WTC11 (cell line): ENCODE data around the gene TNS3. TPM values are rescaled to one million over a fixed set of nuclear protein-coding genes. Genes with fewer than 3 reads are reported as not detected.

ENCODE experiments used
- ATAC-seq: fragments of 200-7000 bp; cut with Tn5 transposase; 2 replicates; pipeline ENCODE4 v1.10.0; 2021; ENCODE audit warnings: mild to moderate bottlenecking, moderate library complexity
- CTCF ChIA-PET: fragments of 300-600 bp; sonication (Branson Sonifier 250); formaldehyde crosslinking; loops from one replicate; lab custom pipeline; 2021; ENCODE audit warnings: antibody characterized with exemption; lab: Charles Lee
- POLR2A ChIA-PET: fragments of 350-600 bp; sonication (Branson Sonifier 250); formaldehyde crosslinking; loops from one replicate; lab custom pipeline; 2021; ENCODE audit warnings: antibody characterized with exemption; lab: Charles Lee
- DNase-seq: peaks from one replicate; pipeline ENCODE4 v3.0.0; 2021; ENCODE audit warnings: low spot score
- H3K27ac Mint-ChIP-seq: 2 replicates; pipeline ENCODE4 v1.8.0; 2021; ENCODE audit warnings: mixed read lengths
- H3K27me3 Mint-ChIP-seq: 2 replicates; pipeline ENCODE4 v1.8.0; 2021; ENCODE audit warnings: low read depth, mild to moderate bottlenecking, moderate library complexity, mixed read lengths
- H3K36me3 Mint-ChIP-seq: 2 replicates; pipeline ENCODE4 v1.8.0; 2021; ENCODE audit warnings: mixed read lengths
- H3K4me1 Mint-ChIP-seq: 2 replicates; pipeline ENCODE4 v1.8.0; 2022; ENCODE audit warnings: mixed read lengths
- H3K4me3 Mint-ChIP-seq: 2 replicates; pipeline ENCODE4 v1.8.0; 2021; ENCODE audit warnings: mild to moderate bottlenecking, moderate library complexity, mixed read lengths
- H3K9me3 Mint-ChIP-seq: 2 replicates; pipeline ENCODE4 v1.8.0; 2021; ENCODE audit warnings: mixed read lengths
- AR ChIP-seq: fragments of 250-450 bp; sonication (Bioruptor Pico); IDR thresholded peaks from 2 replicates; pipeline ENCODE4 v1.9.0; 2021; ENCODE audit warnings: mild to moderate bottlenecking
- ATF2 ChIP-seq: sonication (generic); formaldehyde crosslinking; IDR thresholded peaks from 2 replicates; pipeline ENCODE4 v1.8.1; 2022; ENCODE audit warnings: low read depth, missing genetic modification reagents, borderline replicate concordance
- CREB1 ChIP-seq: sonication (generic); formaldehyde crosslinking; IDR thresholded peaks from 2 replicates; pipeline ENCODE4 v1.8.0; 2023; ENCODE audit warnings: mild to moderate bottlenecking, missing genetic modification reagents
- ELF4 ChIP-seq: sonication (generic); formaldehyde crosslinking; IDR thresholded peaks from 2 replicates; pipeline ENCODE4 v1.8.1; 2022; ENCODE audit warnings: low read depth, mild to moderate bottlenecking, moderate library complexity, missing genetic modification reagents
- ETV6 ChIP-seq: sonication (generic); formaldehyde crosslinking; IDR thresholded peaks from 2 replicates; pipeline ENCODE4 v1.8.1; 2022; ENCODE audit warnings: mild to moderate bottlenecking, missing genetic modification reagents
- FOXP1 ChIP-seq: sonication (generic); formaldehyde crosslinking; IDR thresholded peaks from 2 replicates; pipeline ENCODE4 v1.8.0; 2022; ENCODE audit warnings: missing genetic modification reagents, mild to moderate bottlenecking, moderate library complexity, borderline replicate concordance
- GRHL2 ChIP-seq: fragments of 250-450 bp; sonication (Bioruptor Pico); IDR thresholded peaks from 2 replicates; pipeline ENCODE4 v1.8.0; 2022; ENCODE audit warnings: mild to moderate bottlenecking, moderate library complexity; ENCODE audit not compliant: insufficient replicate concordance, severe bottlenecking
- HMGXB4 ChIP-seq: sonication (generic); formaldehyde crosslinking; IDR thresholded peaks from 2 replicates; pipeline ENCODE4 v1.8.1; 2023; ENCODE audit warnings: mild to moderate bottlenecking, moderate library complexity, missing genetic modification reagents
- IRF2 ChIP-seq: sonication (generic); formaldehyde crosslinking; IDR thresholded peaks from 2 replicates; pipeline ENCODE4 v1.8.0; 2022; ENCODE audit warnings: low read depth, missing genetic modification reagents, borderline replicate concordance
- NFE2L1 ChIP-seq: sonication (generic); formaldehyde crosslinking; IDR thresholded peaks from 2 replicates; pipeline ENCODE4 v1.8.1; 2023; ENCODE audit warnings: missing genetic modification reagents
- NFYB ChIP-seq: sonication (generic); formaldehyde crosslinking; conservative IDR thresholded peaks from 2 replicates; pipeline ENCODE4 v1.8.0; 2022; ENCODE audit warnings: low read depth, missing genetic modification reagents
- NR2C2 ChIP-seq: sonication (generic); formaldehyde crosslinking; IDR thresholded peaks from 2 replicates; pipeline ENCODE4 v1.8.0; 2022; ENCODE audit warnings: mild to moderate bottlenecking, missing genetic modification reagents
- SMAD4 ChIP-seq: sonication (generic); formaldehyde crosslinking; IDR thresholded peaks from 2 replicates; pipeline ENCODE4 v1.8.0; 2022; ENCODE audit warnings: mild to moderate bottlenecking, missing genetic modification reagents
- SP1 ChIP-seq: sonication (generic); formaldehyde crosslinking; conservative IDR thresholded peaks from 2 replicates; pipeline ENCODE4 v1.8.1; 2022; ENCODE audit warnings: missing genetic modification reagents
- TCF7 ChIP-seq: sonication (generic); formaldehyde crosslinking; IDR thresholded peaks from 2 replicates; pipeline ENCODE4 v1.8.0; 2022; ENCODE audit warnings: mild to moderate bottlenecking, low read depth, missing genetic modification reagents, moderate library complexity
- TEAD1 ChIP-seq: sonication (generic); formaldehyde crosslinking; IDR thresholded peaks from 2 replicates; pipeline ENCODE4 v1.8.0; 2022; ENCODE audit warnings: mild to moderate bottlenecking, missing genetic modification reagents
- TP53 ChIP-seq: sonication (generic); formaldehyde crosslinking; IDR thresholded peaks from 2 replicates; pipeline ENCODE4 v1.8.1; 2023; ENCODE audit warnings: mild to moderate bottlenecking, missing genetic modification reagents
- ZNF138 ChIP-seq: sonication (generic); formaldehyde crosslinking; conservative IDR thresholded peaks from 2 replicates; pipeline ENCODE4 v1.8.1; 2022; ENCODE audit warnings: mild to moderate bottlenecking, moderate library complexity, missing genetic modification reagents
- ZNF219 ChIP-seq: sonication (generic); formaldehyde crosslinking; IDR thresholded peaks from 2 replicates; pipeline ENCODE4 v1.8.0; 2023; ENCODE audit warnings: missing genetic modification reagents, mild to moderate bottlenecking, borderline replicate concordance
- ZNF232 ChIP-seq: sonication (generic); formaldehyde crosslinking; IDR thresholded peaks from 2 replicates; pipeline ENCODE4 v1.8.0; 2022; ENCODE audit warnings: mild to moderate bottlenecking, missing genetic modification reagents
- ZNF416 ChIP-seq: fragments of 250-450 bp; sonication (Bioruptor Pico); IDR thresholded peaks from 2 replicates; pipeline ENCODE4 v1.9.0; 2021; ENCODE audit warnings: mild to moderate bottlenecking, inconsistent platforms
- ZNF512 ChIP-seq: sonication (generic); formaldehyde crosslinking; IDR thresholded peaks from 2 replicates; pipeline ENCODE4 v1.8.1; 2022; ENCODE audit warnings: missing genetic modification reagents, borderline replicate concordance
- total RNA-seq: library from RNA; stranded (reverse); gene quantifications from 3 replicates; pipeline ENCODE4 v1.2.3, GENCODE V29; 2021
- TF ChIP-seq, protein P1 (sequence below): sonication (generic); formaldehyde crosslinking; IDR thresholded peaks from 2 replicates; pipeline ENCODE4 v1.8.1; 2022; ENCODE audit warnings: mild to moderate bottlenecking, moderate library complexity, missing genetic modification reagents
- TF ChIP-seq, protein P2 (sequence below): fragments of 250-450 bp; sonication (Bioruptor Pico); IDR thresholded peaks from 2 replicates; pipeline ENCODE4 v2.1.2; 2022; ENCODE audit warnings: mild to moderate bottlenecking, moderate library complexity

TNS3 gene
- total RNA-seq, 1 experiment from 2014 or later = 37.7 TPM

DNA sequence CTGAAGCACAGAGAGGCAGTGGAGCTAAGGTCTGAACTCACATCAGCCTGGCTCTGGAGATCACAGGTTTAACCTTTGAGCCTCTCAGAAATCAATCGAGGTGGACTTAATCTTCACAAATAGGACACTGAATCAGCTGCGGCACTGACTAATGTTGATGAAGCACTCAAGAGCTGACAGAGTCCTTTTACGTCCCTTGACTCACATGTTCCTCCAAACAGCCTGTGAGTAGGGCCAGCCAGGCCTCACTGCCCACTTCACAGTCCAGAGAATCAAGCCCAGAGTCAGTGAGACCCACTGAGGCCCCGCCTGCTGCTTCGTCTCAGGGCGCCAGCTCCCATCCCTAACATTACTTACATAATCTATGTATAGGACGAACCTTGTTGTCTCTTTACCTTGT is 63.1 kb downstream of the TNS3 start (continued):
- TF ChIP-seq ZNF138 (no peak), ZNF232 (CRISPR knock-in tag) (no peak), ZNF416 (CRISPR knock-in tag) (no peak), TP53 (no peak)

DNA sequence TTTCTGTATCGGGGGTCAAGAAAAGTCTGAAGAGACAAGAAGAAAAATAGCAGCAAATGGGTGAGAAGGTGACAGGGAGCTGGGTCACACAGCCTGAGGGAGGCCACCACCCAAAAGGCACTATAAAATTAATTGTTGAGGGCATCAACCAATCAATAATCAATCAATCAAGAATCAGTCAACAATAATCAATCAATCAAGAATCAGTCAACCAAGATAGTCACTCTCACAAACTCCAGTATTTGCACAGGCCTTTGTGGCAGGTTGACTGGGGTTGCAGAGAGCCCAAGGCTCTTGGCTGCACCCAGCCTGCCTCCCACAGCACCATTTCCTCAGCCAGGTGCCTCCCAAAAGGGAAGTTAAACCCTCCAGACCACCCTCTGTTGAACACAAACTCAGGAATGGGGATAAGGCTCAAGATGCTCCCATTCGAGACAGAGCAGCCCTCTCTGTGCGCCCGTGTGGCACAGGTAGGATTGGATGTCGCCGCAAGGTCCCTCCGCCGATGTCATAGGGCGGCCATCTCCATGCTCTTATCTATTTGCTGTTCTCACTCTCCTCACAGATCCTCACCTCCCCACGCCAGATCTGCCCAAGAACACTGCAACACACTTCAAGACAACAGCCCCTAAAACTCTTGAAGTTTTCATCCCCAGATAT is 64.0 kb downstream of the TNS3 start:
- H3K4me1 Mint-ChIP-seq = peaks cover 42% of the 10 kb centered on the region
- H3K36me3 Mint-ChIP-seq = peaks cover 2% of the 10 kb centered on the region
- CTCF ChIA-PET = no interaction called here
- TF ChIP-seq IRF2 (CRISPR knock-in tag) = no peak
- no peak for TF ChIP-seq FOXP1 (CRISPR knock-in tag)
- TF ChIP-seq, protein P1, sequence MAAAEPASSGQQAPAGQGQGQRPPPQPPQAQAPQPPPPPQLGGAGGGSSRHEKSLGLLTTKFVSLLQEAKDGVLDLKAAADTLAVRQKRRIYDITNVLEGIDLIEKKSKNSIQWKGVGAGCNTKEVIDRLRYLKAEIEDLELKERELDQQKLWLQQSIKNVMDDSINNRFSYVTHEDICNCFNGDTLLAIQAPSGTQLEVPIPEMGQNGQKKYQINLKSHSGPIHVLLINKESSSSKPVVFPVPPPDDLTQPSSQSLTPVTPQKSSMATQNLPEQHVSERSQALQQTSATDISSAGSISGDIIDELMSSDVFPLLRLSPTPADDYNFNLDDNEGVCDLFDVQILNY (CRISPR knock-in tag) = no peak
- TF ChIP-seq SMAD4 (CRISPR knock-in tag) = no peak
- TF ChIP-seq NFE2L1 (CRISPR knock-in tag) = no peak
- no peak for TF ChIP-seq SP1
- TF ChIP-seq, protein P2, sequence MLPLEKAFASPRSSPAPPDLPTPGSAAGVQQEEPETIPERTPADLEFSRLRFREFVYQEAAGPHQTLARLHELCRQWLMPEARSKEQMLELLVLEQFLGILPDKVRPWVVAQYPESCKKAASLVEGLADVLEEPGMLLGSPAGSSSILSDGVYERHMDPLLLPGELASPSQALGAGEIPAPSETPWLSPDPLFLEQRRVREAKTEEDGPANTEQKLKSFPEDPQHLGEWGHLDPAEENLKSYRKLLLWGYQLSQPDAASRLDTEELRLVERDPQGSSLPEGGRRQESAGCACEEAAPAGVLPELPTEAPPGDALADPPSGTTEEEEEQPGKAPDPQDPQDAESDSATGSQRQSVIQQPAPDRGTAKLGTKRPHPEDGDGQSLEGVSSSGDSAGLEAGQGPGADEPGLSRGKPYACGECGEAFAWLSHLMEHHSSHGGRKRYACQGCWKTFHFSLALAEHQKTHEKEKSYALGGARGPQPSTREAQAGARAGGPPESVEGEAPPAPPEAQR = no peak
- TF ChIP-seq ZNF512 = no peak
- TF ChIP-seq AR (CRISPR knock-in tag) = no peak
- no peak for TF ChIP-seq GRHL2
- no peak for TF ChIP-seq TCF7 (CRISPR knock-in tag)
- TF ChIP-seq ELF4 (CRISPR knock-in tag) = no peak
- no peak for TF ChIP-seq ZNF219 (CRISPR knock-in tag)
- TF ChIP-seq, all 79 proteins: peak for 0
- DNase-seq (no peak), ATAC-seq (no peak)
- Mint-ChIP-seq H3K4me3 (no peak overlapping the region), H3K9me3 (no peaks in the 10 kb centered on the region), H3K27ac (0 out of 2 replicates have a peak overlapping the region, but pooled peaks have one; percentile 5), H3K27me3 (no peaks in the 10 kb centered on the region)
- POLR2A ChIA-PET = no interaction called here

GRCh38 chr7:47516985-47517600 is 64.8 kb downstream of the TNS3 start:
- H3K4me1 Mint-ChIP-seq = peaks cover 43% of the 10 kb centered on the region
- ATAC-seq (no peak), DNase-seq (no peak)
- no peak overlapping the region for H3K27ac Mint-ChIP-seq
- ChIA-PET POLR2A (no interaction called here), CTCF (no interaction called here)
- no peaks in the 10 kb centered on the region for H3K27me3 Mint-ChIP-seq
- no peak overlapping the region for H3K4me3 Mint-ChIP-seq
- H3K36me3 Mint-ChIP-seq = no peaks in the 10 kb centered on the region
- H3K9me3 Mint-ChIP-seq = no peaks in the 10 kb centered on the region
- TF ChIP-seq CREB1 (CRISPR knock-in tag) (no peak), HMGXB4 (CRISPR knock-in tag) (no peak), ETV6 (CRISPR knock-in tag) (no peak), ATF2 (no peak), NR2C2 (CRISPR knock-in tag) (no peak), NFYB (no peak), TEAD1 (no peak)
- TF ChIP-seq, protein P1 (CRISPR knock-in tag) = no peak
